K562 (cell line): Measurements from ENCODE around the gene ARHGAP28.

ENCODE experiments used
- CBX5 ChIP-seq: IDR thresholded peaks from 2 replicates; pipeline ENCODE4 v1.6.1; 2014; ENCODE audit warnings: low read depth, borderline replicate concordance
- CTCF ChIP-seq, 3 experiments: IDR thresholded peaks in 2 of 3; conservative IDR thresholded peaks in 1 of 3; 2 replicates each; pipeline ENCODE4 v1.5.1; 2011 to 2012; ENCODE audit warnings: low read length in 3 of 3, mild to moderate bottlenecking in 3 of 3, control low read depth in 2 of 3, improper control_type of control experiment in 1 of 3, inconsistent platforms in 1 of 3, low read depth in 1 of 3, mixed read lengths in 1 of 3, moderate library complexity in 1 of 3; ENCODE audit not compliant: insufficient read depth in 2 of 3
- MTA3 ChIP-seq: fragments of 450-650 bp; formaldehyde crosslinking; IDR thresholded peaks from 2 replicates; pipeline ENCODE4 v1.6.1; 2017; ENCODE audit warnings: mild to moderate bottlenecking, borderline replicate concordance
- SETDB1 ChIP-seq: IDR thresholded peaks from one replicate; pipeline ENCODE4 v1.6.1; 2012; ENCODE audit warnings: low read length, control low read depth, inconsistent platforms
- SIN3A ChIP-seq, 2 experiments: fragments of 150-350 bp in 1 of 2; IDR thresholded peaks; 2 replicates each; pipeline ENCODE4 v1.6.1; 2011 to 2016; ENCODE audit warnings: borderline replicate concordance in 2 of 2, low read depth in 2 of 2, low read length in 2 of 2, mild to moderate bottlenecking in 2 of 2, moderate library complexity in 2 of 2; ENCODE audit not compliant: control insufficient read depth in 1 of 2
- USF2 ChIP-seq: sonication (generic); formaldehyde crosslinking; IDR thresholded peaks from 2 replicates; pipeline ENCODE4 v1.5.0; 2020; ENCODE audit warnings: missing genetic modification reagents
- ZSCAN29 ChIP-seq: fragments of 450-650 bp; IDR thresholded peaks from 2 replicates; pipeline ENCODE4 v1.6.1; 2017
- TF ChIP-seq, protein P1 (sequence below), 2 experiments: fragments of 450-650 bp; IDR thresholded peaks; 2 replicates each; pipeline ENCODE4 v1.6.1; 2016
- TF ChIP-seq, protein P2 (sequence below): fragments of 250-450 bp; sonication (Bioruptor Pico); IDR thresholded peaks from 2 replicates; pipeline ENCODE4 v1.8.0; 2022; ENCODE audit warnings: inconsistent platforms, mild to moderate bottlenecking, moderate library complexity, borderline replicate concordance

DNA sequence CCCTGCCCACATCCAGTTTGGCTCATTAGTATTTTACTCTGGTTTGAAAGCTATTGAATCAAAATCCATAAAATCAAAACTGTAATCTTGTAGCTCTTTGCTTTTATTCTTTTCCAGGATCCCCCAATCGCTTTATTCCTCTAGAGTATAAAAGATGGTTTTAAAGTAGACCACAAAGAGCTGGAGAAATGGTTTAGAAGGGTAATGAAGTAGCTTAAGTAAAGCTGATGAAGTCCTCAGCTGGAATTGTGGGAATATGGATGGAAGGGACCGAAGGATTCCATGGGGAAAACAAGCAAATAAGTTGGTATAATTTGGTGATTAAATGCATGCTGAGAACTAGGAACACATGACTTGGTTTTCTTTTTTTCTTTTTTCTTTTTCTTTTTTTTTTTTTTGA, 12.3 kb downstream of the ARHGAP28 start:
- no peak for TF ChIP-seq MTA3
- TF ChIP-seq, protein P1, sequence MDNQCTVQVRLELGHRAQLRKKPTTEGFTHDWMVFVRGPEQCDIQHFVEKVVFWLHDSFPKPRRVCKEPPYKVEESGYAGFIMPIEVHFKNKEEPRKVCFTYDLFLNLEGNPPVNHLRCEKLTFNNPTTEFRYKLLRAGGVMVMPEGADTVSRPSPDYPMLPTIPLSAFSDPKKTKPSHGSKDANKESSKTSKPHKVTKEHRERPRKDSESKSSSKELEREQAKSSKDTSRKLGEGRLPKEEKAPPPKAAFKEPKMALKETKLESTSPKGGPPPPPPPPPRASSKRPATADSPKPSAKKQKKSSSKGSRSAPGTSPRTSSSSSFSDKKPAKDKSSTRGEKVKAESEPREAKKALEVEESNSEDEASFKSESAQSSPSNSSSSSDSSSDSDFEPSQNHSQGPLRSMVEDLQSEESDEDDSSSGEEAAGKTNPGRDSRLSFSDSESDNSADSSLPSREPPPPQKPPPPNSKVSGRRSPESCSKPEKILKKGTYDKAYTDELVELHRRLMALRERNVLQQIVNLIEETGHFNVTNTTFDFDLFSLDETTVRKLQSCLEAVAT (IDR thresholded peaks at IDR 0.05), result no peak
- TF ChIP-seq SETDB1, result no peak
- no peak for TF ChIP-seq SIN3A (IDR thresholded peaks at IDR 0.05; ENCODE audit: borderline replicate concordance in 2 of 2, control insufficient read depth in 1 of 2, low read depth in 2 of 2, low read length in 2 of 2)
- TF ChIP-seq, protein P2, sequence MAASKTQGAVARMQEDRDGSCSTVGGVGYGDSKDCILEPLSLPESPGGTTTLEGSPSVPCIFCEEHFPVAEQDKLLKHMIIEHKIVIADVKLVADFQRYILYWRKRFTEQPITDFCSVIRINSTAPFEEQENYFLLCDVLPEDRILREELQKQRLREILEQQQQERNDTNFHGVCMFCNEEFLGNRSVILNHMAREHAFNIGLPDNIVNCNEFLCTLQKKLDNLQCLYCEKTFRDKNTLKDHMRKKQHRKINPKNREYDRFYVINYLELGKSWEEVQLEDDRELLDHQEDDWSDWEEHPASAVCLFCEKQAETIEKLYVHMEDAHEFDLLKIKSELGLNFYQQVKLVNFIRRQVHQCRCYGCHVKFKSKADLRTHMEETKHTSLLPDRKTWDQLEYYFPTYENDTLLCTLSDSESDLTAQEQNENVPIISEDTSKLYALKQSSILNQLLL (CRISPR knock-in tag), result no peak
- no peak for TF ChIP-seq USF2 (CRISPR knock-in tag)
- no peak for TF ChIP-seq CTCF (IDR thresholded peaks at IDR 0.05 in 2 of 3, conservative IDR thresholded peaks at IDR 0.05 in 1 of 3; ENCODE audit: insufficient read depth in 2 of 3, low read depth in 1 of 3, low read length in 3 of 3)
- no peak for TF ChIP-seq ZSCAN29
- no peak for TF ChIP-seq CBX5
